Posterior vena cava (tissue), 2 donors: Measurements from ENCODE around the gene RAN. TPM values are rescaled to one million over a fixed set of nuclear protein-coding genes. Genes with fewer than 3 reads are reported as not detected.

ENCODE experiments used
- DNase-seq: peaks from one replicate; pipeline ENCODE4 v3.0.0-alpha.2; 2020; ENCODE audit warnings: low spot score
- intact Hi-C, 2 donors: fragments of 100-400 bp; cut with DNase I; formaldehyde crosslinking; loops; one replicate each; pipeline versions ENCODE4 v1.14.1 to v1.14.2; 2022 to 2023
- long read RNA-seq, 2 donors: library from polyadenylated mRNA; unstranded; transcript quantifications; one replicate each; pipeline ENCODE4 v2.0.0, GENCODE V29; 2020 to 2021
- total RNA-seq, 2 donors: library from RNA; stranded (reverse); fragmentation: NEBNext Ultra II Directional; extraction: Animal tissue kit (Norgen Biotek cat#: 25700); gene quantifications; one replicate each; pipeline ENCODE4 v1.2.1, GENCODE V29; 2021
- donor health status: DM: yes; HTN: yes; CAD: no.
- donor health status: DM: yes; HTN: yes; CAD: no.

RAN gene
- 100 to 1,000 TPM; 288 to 326 TPM for total RNA-seq
- long read RNA-seq, donor 1, transcript RAN-212 (7 exons, 2,661 nt), result major isoform, 78 of 89 reads
- long read RNA-seq, donor 1, partial matches to known transcripts, result 3 of 89 reads
- long read RNA-seq, donor 1, other reads (novel, unspliced or antisense), result 4 of 89 reads
- long read RNA-seq, donor 2, transcript RAN-212 (7 exons, 2,661 nt), result major isoform, 612 of 673 reads
- long read RNA-seq, donor 2, transcript RAN-202 (6 exons, 1,530 nt), result minor isoform, 6 of 673 reads
- long read RNA-seq, donor 2, transcript RAN-203 (6 exons, 2,455 nt), result minor isoform, 20 of 673 reads
- long read RNA-seq, donor 2, partial matches to known transcripts, result 27 of 673 reads
- long read RNA-seq, donor 2, other reads (novel, unspliced or antisense), result 8 of 673 reads

GRCh38 chr12:130871286-130872178 lies at the start of gene RAN:
RAN (plus strand) TSS chr12:130872066; CDS start chr12:130872594, 528 bp downstream.
- DNase-seq, result peak; percentile 98
- intact Hi-C loops, result no loop called here

- intact Hi-C loops, result no loop called here
- no peak for DNase-seq
Observed at GRCh38 chr12:130825771-130826150, 46.1 kb upstream of the RAN start.

GRCh38 chr12:130826151-130826801 lies 45.6 kb upstream of the RAN start:
- intact Hi-C loops, result no loop called here
- DNase-seq, result no peak

GRCh38 chr12:130827432-130827831 lies 44.4 kb upstream of the RAN start:
- intact Hi-C loops, result no loop called here
- DNase-seq, result no peak

GRCh38 chr12:130828895-130829294 lies 43.0 kb upstream of the RAN start:
- DNase-seq, result peak; percentile 12
- intact Hi-C loops, result no loop called here

GRCh38 chr12:130829391-130830245 lies 42.2 kb upstream of the RAN start:
- DNase-seq, result peak; percentile 58
- intact Hi-C loops, result no loop called here

GRCh38 chr12:130830246-130830551 lies 41.7 kb upstream of the RAN start:
- peak; percentile 56 for DNase-seq
- intact Hi-C loops, result no loop called here

GRCh38 chr12:130831246-130831645 lies 40.6 kb upstream of the RAN start:
- peak; percentile 49 for DNase-seq
- intact Hi-C loops, result no loop called here

GRCh38 chr12:130831876-130832405 lies 39.9 kb upstream of the RAN start:
- intact Hi-C loops, result no loop called here
- peak; percentile 8 for DNase-seq

GRCh38 chr12:130832561-130833209 lies 39.2 kb upstream of the RAN start:
- DNase-seq, result peak; percentile 58
- intact Hi-C loops, result no loop called here

- intact Hi-C loops, result no loop called here
- DNase-seq, result peak; percentile 40
Observed at GRCh38 chr12:130835011-130835410, 36.9 kb upstream of the RAN start.

GRCh38 chr12:130835436-130835835 lies 36.4 kb upstream of the RAN start:
- intact Hi-C loops, result no loop called here
- DNase-seq, result no peak

GRCh38 chr12:130838284-130838950 lies 33.4 kb upstream of the RAN start:
- DNase-seq, result no peak
- intact Hi-C loops, result no loop called here

- intact Hi-C loops, result no loop called here
- DNase-seq, result peak; percentile 95
Observed at GRCh38 chr12:130838951-130839769, 32.7 kb upstream of the RAN start, which contains the start of gene STX2. STX2 (minus strand) TSS chr12:130839250; CDS start chr12:130839099, 151 bp downstream.

- intact Hi-C loops, result loop anchor here in 1 of 2 donors (5.0 kb wide), 1 partner anchor 242 kb away; no protein-coding TSS in a partner anchor
- DNase-seq, result no peak
Observed at GRCh38 chr12:130839770-130840404, 32.0 kb upstream of the RAN start.

GRCh38 chr12:130846369-130846768 lies 25.5 kb upstream of the RAN start:
- intact Hi-C loops, result no loop called here
- no peak for DNase-seq
